ENCODE data around the gene KRTAP5-3.

KRTAP5-3 gene

DNA sequence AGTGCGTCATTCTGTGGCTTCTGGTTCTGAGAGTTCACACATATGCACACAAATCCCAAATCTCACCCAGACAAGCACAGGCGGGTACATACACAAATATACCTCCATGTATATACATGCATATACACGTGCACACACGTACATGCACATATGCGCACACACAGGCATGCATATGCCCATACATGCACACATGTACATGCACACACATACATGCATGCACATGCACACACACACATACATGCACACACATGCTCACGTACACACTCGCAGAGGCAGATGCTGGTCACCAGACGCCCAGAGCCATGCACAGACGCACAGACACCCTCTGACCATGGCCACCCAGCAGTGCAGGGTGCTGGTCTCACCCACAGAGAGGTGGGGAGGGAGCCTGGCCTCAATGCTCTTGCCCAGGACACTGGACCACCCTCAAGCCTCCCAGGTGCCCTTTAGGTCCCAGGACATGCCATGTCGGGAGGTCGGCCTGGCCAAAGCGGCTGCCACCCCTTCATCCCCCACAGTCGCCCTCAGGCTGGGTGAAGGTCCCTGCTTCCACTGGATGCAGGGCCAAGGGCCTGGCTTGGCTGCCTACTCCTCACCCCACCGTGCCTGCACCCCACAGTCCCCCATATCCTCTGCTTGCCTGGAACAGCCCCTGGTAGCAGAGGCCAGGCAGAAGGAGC lies 45.7 kb downstream of the KRTAP5-3 start:
- Histone ChIP-seq H3K36me3 (ENCODE audit: low read depth) (no peaks in the 10 kb centered on the region), H3K9me3 (ENCODE audit: severe bottlenecking) (no peaks in the 10 kb centered on the region), H3K4me1 (ENCODE audit: insufficient read depth, poor library complexity, severe bottlenecking) (peaks cover 21% of the 10 kb centered on the region), H3K27me3 (ENCODE audit: insufficient read depth, poor library complexity, severe bottlenecking) (no peaks in the 10 kb centered on the region), H3K4me3 (ENCODE audit: severe bottlenecking) (no peak overlapping the region), H3K27ac (ENCODE audit: poor library complexity, severe bottlenecking) (no peak overlapping the region)
- DNase-seq (ENCODE audit: low spot score) (no peak), ATAC-seq (ENCODE audit: low read depth) (no peak)
- TF ChIP-seq, protein P1, sequence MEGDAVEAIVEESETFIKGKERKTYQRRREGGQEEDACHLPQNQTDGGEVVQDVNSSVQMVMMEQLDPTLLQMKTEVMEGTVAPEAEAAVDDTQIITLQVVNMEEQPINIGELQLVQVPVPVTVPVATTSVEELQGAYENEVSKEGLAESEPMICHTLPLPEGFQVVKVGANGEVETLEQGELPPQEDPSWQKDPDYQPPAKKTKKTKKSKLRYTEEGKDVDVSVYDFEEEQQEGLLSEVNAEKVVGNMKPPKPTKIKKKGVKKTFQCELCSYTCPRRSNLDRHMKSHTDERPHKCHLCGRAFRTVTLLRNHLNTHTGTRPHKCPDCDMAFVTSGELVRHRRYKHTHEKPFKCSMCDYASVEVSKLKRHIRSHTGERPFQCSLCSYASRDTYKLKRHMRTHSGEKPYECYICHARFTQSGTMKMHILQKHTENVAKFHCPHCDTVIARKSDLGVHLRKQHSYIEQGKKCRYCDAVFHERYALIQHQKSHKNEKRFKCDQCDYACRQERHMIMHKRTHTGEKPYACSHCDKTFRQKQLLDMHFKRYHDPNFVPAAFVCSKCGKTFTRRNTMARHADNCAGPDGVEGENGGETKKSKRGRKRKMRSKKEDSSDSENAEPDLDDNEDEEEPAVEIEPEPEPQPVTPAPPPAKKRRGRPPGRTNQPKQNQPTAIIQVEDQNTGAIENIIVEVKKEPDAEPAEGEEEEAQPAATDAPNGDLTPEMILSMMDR (IDR thresholded peaks at IDR 0.05; ENCODE audit: poor library complexity, severe bottlenecking), result no peak

DNA sequence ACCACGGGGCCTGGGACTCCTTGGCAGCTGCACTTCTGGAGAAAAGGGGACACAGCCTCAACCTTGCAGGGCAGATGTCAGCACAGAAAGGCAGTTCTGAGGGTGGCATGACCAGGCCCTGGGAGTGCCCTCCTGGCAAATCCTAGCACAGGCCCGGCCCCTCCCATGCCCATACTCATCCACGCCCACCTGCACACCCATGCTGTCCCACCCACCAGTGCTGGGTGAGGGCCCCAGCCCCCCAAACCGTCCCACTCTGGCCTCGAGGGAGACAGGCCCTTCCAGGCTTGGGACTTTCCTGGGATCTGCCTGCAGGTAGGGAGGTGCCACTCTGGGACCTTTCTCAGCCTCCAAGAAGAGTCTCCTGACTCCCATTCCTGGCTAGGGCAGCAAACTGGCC lies 46.3 kb downstream of the KRTAP5-3 start:
- Histone ChIP-seq H3K27ac (ENCODE audit: poor library complexity, severe bottlenecking) (no peak overlapping the region), H3K4me3 (ENCODE audit: severe bottlenecking) (no peak overlapping the region), H3K4me1 (ENCODE audit: insufficient read depth, poor library complexity, severe bottlenecking) (peaks cover 22% of the 10 kb centered on the region), H3K27me3 (ENCODE audit: insufficient read depth, poor library complexity, severe bottlenecking) (no peaks in the 10 kb centered on the region), H3K36me3 (ENCODE audit: low read depth) (no peaks in the 10 kb centered on the region), H3K9me3 (ENCODE audit: severe bottlenecking) (no peaks in the 10 kb centered on the region)
- TF ChIP-seq, protein P1 (IDR thresholded peaks at IDR 0.05; ENCODE audit: poor library complexity, severe bottlenecking), result no peak
- ATAC-seq (ENCODE audit: low read depth) (no peak), DNase-seq (ENCODE audit: low spot score) (no peak)

DNA sequence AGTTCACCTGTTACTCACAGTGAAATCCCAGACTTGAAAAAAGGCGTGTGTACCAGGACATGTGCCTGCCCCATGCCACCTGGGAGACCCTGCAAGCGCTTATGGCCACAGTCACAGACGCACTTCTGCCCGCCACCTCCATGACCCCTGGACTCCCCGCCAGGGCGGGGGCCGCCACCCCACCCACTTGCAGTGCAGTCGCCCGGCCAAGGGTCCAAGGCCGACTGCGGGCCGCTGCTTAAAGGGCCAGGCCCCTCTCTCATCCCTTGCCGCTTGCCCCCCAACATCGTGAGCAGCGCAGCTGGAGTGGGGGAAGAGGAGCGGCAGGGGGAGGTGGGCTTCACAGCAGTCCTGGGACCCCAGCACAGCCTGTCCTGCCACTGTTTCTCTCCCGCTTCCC lies 47.0 kb downstream of the KRTAP5-3 start:
- Histone ChIP-seq H3K4me1 (ENCODE audit: insufficient read depth, poor library complexity, severe bottlenecking) (peaks cover 22% of the 10 kb centered on the region), H3K4me3 (ENCODE audit: severe bottlenecking) (no peak overlapping the region), H3K9me3 (ENCODE audit: severe bottlenecking) (no peaks in the 10 kb centered on the region), H3K36me3 (ENCODE audit: low read depth) (no peaks in the 10 kb centered on the region), H3K27me3 (ENCODE audit: insufficient read depth, poor library complexity, severe bottlenecking) (no peaks in the 10 kb centered on the region), H3K27ac (ENCODE audit: poor library complexity, severe bottlenecking) (no peak overlapping the region)
- TF ChIP-seq, protein P1 (IDR thresholded peaks at IDR 0.05; ENCODE audit: poor library complexity, severe bottlenecking), result no peak
- DNase-seq (ENCODE audit: low spot score) (no peak), ATAC-seq (ENCODE audit: low read depth) (no peak)

DNA sequence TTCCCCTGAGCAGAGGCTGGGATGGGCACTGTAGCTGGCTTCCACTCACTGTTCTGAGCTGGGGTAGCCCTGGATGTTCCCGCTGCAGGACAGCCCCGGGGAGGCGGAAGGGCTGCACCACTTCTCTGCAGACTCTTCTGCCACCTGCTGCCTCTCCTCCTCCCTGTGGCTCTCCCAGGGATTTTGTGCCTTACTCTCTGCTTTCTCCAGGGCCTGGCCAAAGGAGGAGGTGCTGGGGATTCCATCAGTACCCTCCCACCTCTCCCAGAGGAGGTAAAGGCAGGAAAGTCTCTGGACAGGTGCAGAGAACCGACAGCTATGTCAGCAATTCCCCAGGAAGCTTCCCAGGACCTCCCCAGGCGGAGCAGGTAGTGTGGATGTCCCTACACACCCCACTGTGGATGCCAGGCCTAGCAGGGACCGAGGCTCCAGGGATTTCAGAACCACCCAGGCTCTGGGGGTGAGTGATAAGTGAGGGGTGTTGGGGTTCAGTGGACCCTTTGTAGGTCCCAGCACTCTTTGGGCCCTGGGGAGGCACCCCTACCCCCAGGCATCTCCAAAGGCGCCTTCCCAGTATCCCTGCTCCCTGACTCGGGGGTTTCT lies 47.5 kb downstream of the KRTAP5-3 start:
- Histone ChIP-seq H3K36me3 (ENCODE audit: low read depth) (no peaks in the 10 kb centered on the region), H3K27me3 (ENCODE audit: insufficient read depth, poor library complexity, severe bottlenecking) (no peaks in the 10 kb centered on the region), H3K4me1 (ENCODE audit: insufficient read depth, poor library complexity, severe bottlenecking) (peaks cover 22% of the 10 kb centered on the region), H3K9me3 (ENCODE audit: severe bottlenecking) (no peaks in the 10 kb centered on the region), H3K4me3 (ENCODE audit: severe bottlenecking) (no peak overlapping the region), H3K27ac (ENCODE audit: poor library complexity, severe bottlenecking) (no peak overlapping the region)
- TF ChIP-seq, protein P1 (IDR thresholded peaks at IDR 0.05; ENCODE audit: poor library complexity, severe bottlenecking), result no peak
- DNase-seq (ENCODE audit: low spot score), result no peak
- no peak for ATAC-seq (ENCODE audit: low read depth)
